ENCODE results near the gene PIGC. TPM values are rescaled to one million over a fixed set of nuclear protein-coding genes. Genes with fewer than 3 reads are reported as not detected.

The PIGC gene
- total and polyA plus RNA-seq, 10 of the 15 experiments (the other 5 are each of a cell fraction or from before 2014, with no cell fraction given) = 11.0 to 37.3 (median 19.6) TPM

GRCh38 chr1:172394141-172394751, 49.6 kb downstream of the PIGC start:
- no peaks in the 10 kb centered on the region for H3K27me3 ChIP-seq (replicated peaks in 1 of 2; ENCODE audit: control insufficient read depth in 2 of 2, insufficient read depth in 2 of 2, low read length in 1 of 2)
- in situ Hi-C loops (cut with MboI) (loop anchor here (5.0 kb wide), 2 partner anchors 52 to 212 kb away; no protein-coding TSS in a partner anchor), intact Hi-C loops (cut with micrococcal nuclease; ENCODE audit: unreplicated experiment) (loop anchor here (1.0 kb wide), 1 partner anchor 36 kb away; no protein-coding TSS in a partner anchor)
- H3K36me3 ChIP-seq (ENCODE audit: control insufficient read depth in 2 of 2, insufficient read depth in 2 of 2, low read length in 1 of 2) = no peaks in the 10 kb centered on the region
- peaks cover 86% of the 10 kb centered on the region for H3K4me1 ChIP-seq (ENCODE audit: control insufficient read depth, insufficient read depth, low read length)
- CTCF ChIA-PET = interaction anchor here (0.6 to 12.4 kb wide), 13 partner anchors 12 to 304 kb away, joined by 3 to 153 read pairs (median 5); partner anchors contain the start of gene PIGC
- RAD21 ChIA-PET (ENCODE audit: unreplicated experiment) = interaction anchor here (0.6 to 15.1 kb wide), 18 partner anchors 9 to 390 kb away, joined by 3 to 394 read pairs (median 4); no protein-coding TSS in a partner anchor
- 1% methylated on average over 4 of the region's 4 CpGs for WGBS (ENCODE audit: insufficient coverage, insufficient replicate concordance, low lambda C conversion rate, missing lambda C conversion rate)
- FAIRE-seq (peak; percentile 78), ATAC-seq (peak; percentile 72), DNase-seq (ENCODE audit: low read depth, low spot score) (peak; percentile 88)
- H3K9me3 ChIP-seq (replicated peaks; ENCODE audit: control insufficient read depth, insufficient read depth, low read length) = no peaks in the 10 kb centered on the region; the same call in 2 of the 3 replicates
- TSS peak; percentile 55 for BruUV-seq (replicated peaks)
- H2AFZ ChIP-seq (ENCODE audit: control insufficient read depth, low read depth, low read length) = peak overlapping the region; percentile 12; the same call in 1 of the 2 replicates
- POLR2A ChIA-PET = interaction anchor here (0.8 to 8.1 kb wide), 7 partner anchors 13 to 55 kb away, joined by 3 to 73 read pairs (median 6); no protein-coding TSS in a partner anchor
- H3K9ac ChIP-seq (ENCODE audit: control insufficient read depth, insufficient read depth, low read length) = peak overlapping the region; percentile 63; the same call in 1 of the 2 replicates
- SMC1A ChIA-PET (ENCODE audit: uncharacterized antibody, unreplicated experiment) = interaction anchor here (0.6 to 16.5 kb wide), 20 partner anchors 15 to 1339 kb away, joined by 3 to 458 read pairs (median 4); no protein-coding TSS in a partner anchor
- peak overlapping the region; percentile 98 for H3K27ac ChIP-seq (ENCODE audit: control insufficient read depth, insufficient read depth)
- peak overlapping the region; percentile 78 for H3K4me2 ChIP-seq (ENCODE audit: control insufficient read depth, insufficient read depth)
- 0 out of 2 replicates have a peak overlapping the region, but pooled peaks have one; percentile 13 for H3K4me3 ChIP-seq
- H3K79me2 ChIP-seq (ENCODE audit: control insufficient read depth, insufficient read depth, low read length) = no peaks in the 10 kb centered on the region
- no peaks in the 10 kb centered on the region for H4K20me1 ChIP-seq (ENCODE audit: control insufficient read depth, insufficient read depth)
- TF ChIP-seq STAT1 (conservative IDR thresholded peaks at IDR 0.05) (no peak), FOS (IDR thresholded peaks at IDR 0.05; ENCODE audit: borderline replicate concordance, extremely low read depth, insufficient read length) (no peak), KLF5 (IDR thresholded peaks at IDR 0.05; ENCODE audit: partially characterized antibody) (no peak), MEF2A (IDR thresholded peaks at IDR 0.05; ENCODE audit: insufficient read depth, low read depth, low read length) (no peak), TCF12 (IDR thresholded peaks at IDR 0.05; ENCODE audit: low read depth, low read length) (no peak), JUNB (IDR thresholded peaks at IDR 0.05) (no peak), BCL3 (IDR thresholded peaks at IDR 0.05; ENCODE audit: borderline replicate concordance, insufficient read depth, low read depth, low read length, poor library complexity, severe bottlenecking) (peak; percentile 24), SPI1 (IDR thresholded peaks at IDR 0.05; ENCODE audit: borderline replicate concordance, insufficient read depth, low read depth, low read length) (no peak), ZBTB4 (CRISPR knock-in tag; IDR thresholded peaks at IDR 0.05) (0 out of 2 replicates have a peak, but pooled peaks have one; percentile 61), ZZZ3 (IDR thresholded peaks at IDR 0.05; ENCODE audit: control insufficient read depth, insufficient read length, low read depth) (no peak), HDGF (IDR thresholded peaks at IDR 0.05) (no peak), NFIC (IDR thresholded peaks at IDR 0.05; ENCODE audit: low read depth, low read length) (no peak), MXI1 (IDR thresholded peaks at IDR 0.05; ENCODE audit: low read depth, low read length) (peak; percentile 29; the same call in 1 of the 2 replicates), JUND (IDR thresholded peaks at IDR 0.05; ENCODE audit: low read depth, low read length) (no peak), PML (IDR thresholded peaks at IDR 0.05; ENCODE audit: low read length) (no peak), NR2C1 (IDR thresholded peaks at IDR 0.05) (no peak), HDAC6 (IDR thresholded peaks at IDR 0.05; ENCODE audit: unreplicated experiment) (no peak), IKZF1 (conservative IDR thresholded peaks at IDR 0.05) (0 out of 2 replicates have a peak, but pooled peaks have one; percentile 14), RB1 (IDR thresholded peaks at IDR 0.05; ENCODE audit: borderline replicate concordance) (no peak), ZNF274 (IDR thresholded peaks at IDR 0.05; ENCODE audit: insufficient read depth, insufficient read length) (no peak)

Measured in GM12878 (cell line).